HepG2 (cell line): ENCODE data around the gene DVL3. TPM values are rescaled to one million over a fixed set of nuclear protein-coding genes. Genes with fewer than 3 reads are reported as not detected.

Experiments
- AHR ChIP-seq: IDR thresholded peaks from 2 replicates; pipeline ENCODE4 v1.6.1; 2018; ENCODE audit warnings: missing genetic modification reagents, missing compliant biosample characterization
- ASH2L ChIP-seq: fragments of 300-600, 200-600 bp; sonication (generic); IDR thresholded peaks from 2 replicates; pipeline ENCODE4 v1.7.0; 2017; ENCODE audit warnings: low read depth, mild to moderate bottlenecking, moderate library complexity, mixed read lengths, low read length; ENCODE audit not compliant: insufficient read length
- CHD2 ChIP-seq: IDR thresholded peaks from 2 replicates; pipeline ENCODE4 v1.6.1; 2011; ENCODE audit warnings: low read depth, low read length, improper control_type of control experiment
- HOXA3 ChIP-seq: sonication (generic); formaldehyde crosslinking; IDR thresholded peaks from 2 replicates; pipeline ENCODE4 v1.5.0; 2020; ENCODE audit warnings: missing genetic modification reagents
- KLF16 ChIP-seq, 2 experiments: sonication (generic) in 1 of 2; formaldehyde crosslinking in 1 of 2; IDR thresholded peaks; 2 replicates each; pipeline versions ENCODE4 v1.6.1 to v1.8.0; 2016 to 2023; ENCODE audit warnings: missing genetic modification reagents in 2 of 2, missing compliant biosample characterization in 1 of 2
- NAIF1 ChIP-seq: sonication (generic); formaldehyde crosslinking; IDR thresholded peaks from 2 replicates; pipeline ENCODE4 v1.5.0; 2020; ENCODE audit warnings: mild to moderate bottlenecking, missing genetic modification reagents, borderline replicate concordance
- NR2F6 ChIP-seq, 2 experiments: IDR thresholded peaks; 2 replicates each; pipeline ENCODE4 v1.6.1; 2016; ENCODE audit warnings: antibody characterized with exemption in 1 of 2, mild to moderate bottlenecking in 1 of 2
- PLRG1 ChIP-seq: fragments of 450-650 bp; conservative IDR thresholded peaks from 2 replicates; pipeline ENCODE4 v1.6.1; 2016
- SUZ12 ChIP-seq: fragments of 150-350 bp; IDR thresholded peaks from 2 replicates; pipeline ENCODE4 v1.6.1; 2014; ENCODE audit warnings: low read depth, low read length
- TEAD2 ChIP-seq: sonication (generic); formaldehyde crosslinking; IDR thresholded peaks from 2 replicates; pipeline ENCODE4 v1.9.0; 2021; ENCODE audit warnings: missing genetic modification reagents
- THAP11 ChIP-seq: IDR thresholded peaks from 2 replicates; pipeline ENCODE4 v1.6.1; 2016; ENCODE audit warnings: missing biosample characterization, missing genetic modification reagents
- THAP9 ChIP-seq: sonication (generic); formaldehyde crosslinking; IDR thresholded peaks from 2 replicates; pipeline ENCODE4; 2020; ENCODE audit warnings: missing genetic modification reagents, mild to moderate bottlenecking, borderline replicate concordance
- TRIM22 ChIP-seq: fragments of 450-650 bp; IDR thresholded peaks from 2 replicates; pipeline ENCODE4 v1.6.1; 2017
- ZBTB1 ChIP-seq: sonication (generic); formaldehyde crosslinking; IDR thresholded peaks from 2 replicates; pipeline ENCODE4 v1.4.0; 2020; ENCODE audit warnings: missing genetic modification reagents, borderline replicate concordance
- ZBTB38 ChIP-seq: sonication (generic); formaldehyde crosslinking; IDR thresholded peaks from 2 replicates; pipeline ENCODE4 v1.5.1; 2020; ENCODE audit warnings: mild to moderate bottlenecking, missing genetic modification reagents
- ZBTB7A ChIP-seq: sonication (generic); formaldehyde crosslinking; IDR thresholded peaks from 2 replicates; pipeline ENCODE4 v1.8.0; 2022; ENCODE audit warnings: mild to moderate bottlenecking, missing genetic modification reagents
- ZFP1 ChIP-seq: IDR thresholded peaks from 2 replicates; pipeline ENCODE4 v1.6.1; 2016
- ZNF562 ChIP-seq: sonication (generic); formaldehyde crosslinking; IDR thresholded peaks from 2 replicates; pipeline ENCODE4 v1.8.0; 2022; ENCODE audit warnings: missing genetic modification reagents, borderline replicate concordance
- ZNF570 ChIP-seq: sonication (generic); formaldehyde crosslinking; IDR thresholded peaks from 2 replicates; pipeline ENCODE4 v1.4.0; 2020; ENCODE audit warnings: mild to moderate bottlenecking, missing genetic modification reagents, borderline replicate concordance
- ZNF607 ChIP-seq: sonication (generic); formaldehyde crosslinking; IDR thresholded peaks from 2 replicates; pipeline ENCODE4 v1.5.1; 2020; ENCODE audit warnings: missing genetic modification reagents, mild to moderate bottlenecking, borderline replicate concordance
- ZNF709 ChIP-seq: sonication (generic); formaldehyde crosslinking; IDR thresholded peaks from 2 replicates; pipeline ENCODE4 v1.5.0; 2020; ENCODE audit warnings: mild to moderate bottlenecking, missing genetic modification reagents
- ZNF776 ChIP-seq: sonication (generic); formaldehyde crosslinking; IDR thresholded peaks from 2 replicates; pipeline ENCODE4 v1.4.0; 2020; ENCODE audit warnings: mild to moderate bottlenecking, missing genetic modification reagents
- ZNF788 ChIP-seq: sonication (generic); formaldehyde crosslinking; IDR thresholded peaks from 2 replicates; pipeline ENCODE4 v1.5.0; 2020; ENCODE audit warnings: mild to moderate bottlenecking, missing genetic modification reagents, borderline replicate concordance
- ZSCAN21 ChIP-seq: sonication (generic); formaldehyde crosslinking; IDR thresholded peaks from 2 replicates; pipeline ENCODE4 v1.8.0; 2022; ENCODE audit warnings: mild to moderate bottlenecking, missing genetic modification reagents, moderate library complexity, borderline replicate concordance
- polyA plus RNA-seq, 8 experiments: library from polyadenylated mRNA; depleted of rRNA in 3 of 8; stranded (reverse) in 7 of 8; unstranded in 1 of 8; fragments of >200 nt; fragmentation: Illumina TruSeq in 4 of 8; extraction: Trizol in 4 of 8; gene quantifications; 2 replicates each; pipeline versions ENCODE4 v1.2.1 to v1.2.3, GENCODE V29; 2011 to 2016; ENCODE audit warnings: low read depth in 4 of 8, missing spikeins in 1 of 8, mixed read lengths in 1 of 8; ENCODE audit not compliant: insufficient read depth in 1 of 8
- total RNA-seq, 5 experiments: library from RNA; depleted of rRNA; stranded (reverse); fragments of >200 nt; fragmentation: Illumina TruSeq; extraction: Trizol; gene quantifications; 2 replicates each; pipeline ENCODE4 v1.2.3, GENCODE V29; 2016; ENCODE audit warnings: low read depth in 1 of 5
- TF ChIP-seq, protein P1 (sequence below): sonication (generic); formaldehyde crosslinking; IDR thresholded peaks from 2 replicates; pipeline ENCODE4 v1.4.0; 2020; ENCODE audit warnings: missing genetic modification reagents

The DVL3 gene
- total and polyA plus RNA-seq, 2 of the 13 experiments (the other 11 are each of a cell fraction or from before 2014, with no cell fraction given) = 29.0 to 36.1 TPM

DNA sequence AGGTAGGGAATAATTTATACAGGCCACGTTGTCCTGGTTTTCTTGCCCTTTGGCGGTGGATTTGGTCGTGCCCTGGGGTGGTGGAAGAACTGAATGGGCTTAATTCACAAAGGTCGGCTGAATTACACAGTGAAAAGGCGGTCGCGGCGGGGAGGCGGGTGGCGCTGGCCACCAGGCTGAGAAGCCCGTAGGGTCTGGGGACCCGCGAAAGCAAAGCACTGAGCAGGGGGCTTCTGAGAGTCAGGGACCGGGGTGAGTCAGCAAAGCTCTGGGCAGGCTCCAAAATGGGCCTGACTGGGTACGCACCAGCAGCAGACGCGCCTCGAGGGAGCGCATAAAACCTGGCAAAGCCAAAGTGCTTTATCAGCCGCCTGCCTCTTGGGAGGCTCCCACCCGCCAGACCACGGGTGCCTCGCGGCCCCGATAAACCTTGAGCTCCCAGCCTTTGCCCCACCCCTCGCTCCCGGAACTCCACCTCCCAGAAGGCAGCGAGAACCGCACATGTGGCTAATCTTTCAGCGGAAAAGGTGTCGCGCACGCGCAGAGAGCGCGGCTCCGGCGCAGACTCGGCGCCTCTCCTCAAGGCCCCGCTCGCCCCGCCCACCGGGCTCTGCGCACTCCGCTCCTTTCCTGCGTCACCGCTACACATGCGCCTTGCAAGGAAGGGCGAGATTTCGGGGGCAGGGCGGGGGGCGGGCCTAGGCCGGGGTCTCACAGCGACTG is 30.4 kb downstream of the DVL3 start (continued):
- TF ChIP-seq THAP9 (CRISPR knock-in tag) (peak; percentile 43; the same call in 1 of the 2 replicates), ZBTB38 (CRISPR knock-in tag) (peak; percentile 72), ASH2L (peak; percentile 51), TEAD2 (no peak), ZNF776 (CRISPR knock-in tag) (peak; percentile 69; the same call in 1 of the 2 replicates), ZNF570 (CRISPR knock-in tag) (no peak), CHD2 (no peak), NAIF1 (CRISPR knock-in tag) (peak; percentile 95), ZBTB7A (CRISPR knock-in tag) (no peak), SUZ12 (peak; percentile 41; the same call in 1 of the 2 replicates), ZFP1 (CRISPR knock-in tag) (no peak), HOXA3 (CRISPR knock-in tag) (peak; percentile 56; the same call in 1 of the 2 replicates), TRIM22 (no peak), NR2F6 (IDR thresholded peaks at IDR 0.05) (no peak), NR2F6 (CRISPR knock-in tag; IDR thresholded peaks at IDR 0.05) (peak; percentile 46; the same call in 1 of the 2 replicates), ZNF562 (CRISPR knock-in tag) (no peak), ZNF607 (CRISPR knock-in tag) (peak; percentile 89; the same call in 1 of the 2 replicates), ZSCAN21 (CRISPR knock-in tag) (peak; percentile 32; the same call in 1 of the 2 replicates), KLF16 (CRISPR knock-in tag; IDR thresholded peaks at IDR 0.05) (no peak), ZBTB1 (CRISPR knock-in tag) (no peak), ZNF788 (CRISPR knock-in tag) (peak; percentile 38; the same call in 1 of the 2 replicates), THAP11 (CRISPR knock-in tag) (peak; percentile 96), ZNF709 (no peak), AHR (CRISPR knock-in tag) (no peak; the same call in 1 of the 2 replicates), PLRG1 (no peak)
- TF ChIP-seq, protein P1, sequence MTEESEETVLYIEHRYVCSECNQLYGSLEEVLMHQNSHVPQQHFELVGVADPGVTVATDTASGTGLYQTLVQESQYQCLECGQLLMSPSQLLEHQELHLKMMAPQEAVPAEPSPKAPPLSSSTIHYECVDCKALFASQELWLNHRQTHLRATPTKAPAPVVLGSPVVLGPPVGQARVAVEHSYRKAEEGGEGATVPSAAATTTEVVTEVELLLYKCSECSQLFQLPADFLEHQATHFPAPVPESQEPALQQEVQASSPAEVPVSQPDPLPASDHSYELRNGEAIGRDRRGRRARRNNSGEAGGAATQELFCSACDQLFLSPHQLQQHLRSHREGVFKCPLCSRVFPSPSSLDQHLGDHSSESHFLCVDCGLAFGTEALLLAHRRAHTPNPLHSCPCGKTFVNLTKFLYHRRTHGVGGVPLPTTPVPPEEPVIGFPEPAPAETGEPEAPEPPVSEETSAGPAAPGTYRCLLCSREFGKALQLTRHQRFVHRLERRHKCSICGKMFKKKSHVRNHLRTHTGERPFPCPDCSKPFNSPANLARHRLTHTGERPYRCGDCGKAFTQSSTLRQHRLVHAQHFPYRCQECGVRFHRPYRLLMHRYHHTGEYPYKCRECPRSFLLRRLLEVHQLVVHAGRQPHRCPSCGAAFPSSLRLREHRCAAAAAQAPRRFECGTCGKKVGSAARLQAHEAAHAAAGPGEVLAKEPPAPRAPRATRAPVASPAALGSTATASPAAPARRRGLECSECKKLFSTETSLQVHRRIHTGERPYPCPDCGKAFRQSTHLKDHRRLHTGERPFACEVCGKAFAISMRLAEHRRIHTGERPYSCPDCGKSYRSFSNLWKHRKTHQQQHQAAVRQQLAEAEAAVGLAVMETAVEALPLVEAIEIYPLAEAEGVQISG (CRISPR knock-in tag) = peak; percentile 81
